ENCODE measurements around the gene TMEM169.

TMEM169 gene

DNA sequence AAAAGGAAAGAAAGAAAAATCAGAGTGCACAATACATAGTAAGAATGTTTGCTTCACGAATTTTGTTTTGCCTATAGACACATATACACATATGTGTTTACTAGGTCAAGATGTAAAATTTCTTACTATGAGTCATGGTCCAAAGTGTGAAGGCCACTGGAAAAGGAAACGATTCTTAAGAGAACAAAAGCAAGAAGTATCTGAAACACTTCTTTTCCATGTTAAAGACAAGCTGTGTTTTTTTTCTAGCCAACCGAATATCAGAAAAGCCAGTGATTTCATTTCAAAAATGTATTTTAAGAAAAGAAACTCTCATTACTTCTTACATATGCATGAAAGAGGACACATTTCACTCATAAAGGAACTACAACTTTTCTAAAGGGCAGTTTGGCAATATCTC lies 25.0 kb upstream of the TMEM169 start:
- DNase-seq (ENCODE audit: low read depth in 2 of 2), result no peak
- no peak overlapping the region for H3K4me3 ChIP-seq (replicated peaks in 1 of 2; ENCODE audit: low read depth in 2 of 2, low read length in 2 of 2)
- TF ChIP-seq CTCF (IDR thresholded peaks at IDR 0.05; ENCODE audit: low read depth, low read length), result no peak

- H3K4me3 ChIP-seq (replicated peaks in 1 of 2; ENCODE audit: low read depth in 2 of 2, low read length in 2 of 2), result no peak overlapping the region
- TF ChIP-seq CTCF (IDR thresholded peaks at IDR 0.05; ENCODE audit: low read depth, low read length), result no peak
- DNase-seq (ENCODE audit: low read depth in 2 of 2), result peak; percentile 13 to 67
Measured at GRCh38 chr2:216057688-216058193, 24.0 kb upstream of the TMEM169 start.

DNA sequence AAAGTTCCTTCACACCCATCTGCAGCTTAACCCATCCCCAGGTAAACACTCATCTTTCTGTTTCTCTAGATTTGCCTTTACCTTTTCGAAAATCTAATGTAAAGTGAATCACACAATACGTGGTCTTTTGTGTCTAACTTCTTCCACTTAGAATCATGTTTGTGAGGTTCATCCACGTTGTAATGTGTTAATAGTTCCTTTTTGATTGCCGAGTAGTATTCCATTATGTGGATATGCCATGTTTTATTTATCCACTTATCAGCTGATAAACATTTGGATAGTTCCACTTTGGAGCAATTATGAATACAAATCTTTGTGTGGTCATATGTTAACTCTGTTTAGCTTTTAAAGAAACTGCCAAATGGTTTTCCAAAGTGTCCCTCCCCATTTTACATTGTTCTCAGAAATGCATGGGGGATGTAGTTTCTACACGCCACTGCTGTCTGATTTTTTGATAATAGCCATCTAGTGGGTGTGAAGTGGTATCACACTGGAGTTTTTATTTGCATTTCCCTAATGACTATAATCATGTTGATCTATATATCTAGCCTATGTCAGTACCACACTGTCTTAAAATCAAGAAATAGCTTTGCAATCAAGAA lies 22.4 kb upstream of the TMEM169 start:
- no peak for DNase-seq (ENCODE audit: low read depth in 2 of 2)
- TF ChIP-seq CTCF (IDR thresholded peaks at IDR 0.05; ENCODE audit: low read depth, low read length), result peak; percentile 25
- no peak overlapping the region for H3K4me3 ChIP-seq (replicated peaks in 1 of 2; ENCODE audit: low read depth in 2 of 2, low read length in 2 of 2)

- no peak overlapping the region for H3K4me3 ChIP-seq (replicated peaks in 1 of 2; ENCODE audit: low read depth in 2 of 2, low read length in 2 of 2)
- TF ChIP-seq CTCF (IDR thresholded peaks at IDR 0.05; ENCODE audit: low read depth, low read length), result no peak
- peak in 1 of 2 donors; percentile 9 for DNase-seq (ENCODE audit: low read depth in 2 of 2)
Measured at GRCh38 chr2:216064014-216064630, 17.6 kb upstream of the TMEM169 start.

- no peak for TF ChIP-seq CTCF (IDR thresholded peaks at IDR 0.05; ENCODE audit: low read depth, low read length)
- no peak for DNase-seq (ENCODE audit: low read depth in 2 of 2)
- no peak overlapping the region for H3K4me3 ChIP-seq (replicated peaks in 1 of 2; ENCODE audit: low read depth in 2 of 2, low read length in 2 of 2)
Measured at GRCh38 chr2:216064665-216065064, 17.1 kb upstream of the TMEM169 start.

DNA sequence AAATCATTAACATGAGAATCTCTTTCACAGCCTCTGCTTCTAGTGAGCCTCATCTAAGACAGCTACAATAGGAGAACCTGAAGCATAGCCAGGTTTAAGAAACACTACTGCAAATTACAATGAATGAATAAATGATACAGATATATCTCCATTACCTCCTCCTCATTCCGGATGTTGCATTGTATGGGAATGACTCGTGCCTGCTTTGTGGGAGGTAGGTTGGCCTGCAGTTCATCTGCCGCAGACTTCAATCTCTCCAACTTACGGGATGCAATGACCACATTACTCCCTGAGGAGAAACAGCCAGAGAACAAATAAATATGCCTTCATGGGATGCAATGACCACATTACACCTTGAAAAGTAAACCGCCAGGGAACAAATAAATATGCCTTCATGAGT lies 15.5 kb upstream of the TMEM169 start:
- TF ChIP-seq CTCF (IDR thresholded peaks at IDR 0.05; ENCODE audit: low read depth, low read length), result no peak
- peak; percentile 63 to 78 for DNase-seq (ENCODE audit: low read depth in 2 of 2)
- H3K4me3 ChIP-seq (replicated peaks in 1 of 2; ENCODE audit: low read depth in 2 of 2, low read length in 2 of 2), result no peak overlapping the region
